ENCODE results near the gene AGMO. TPM values are rescaled to one million over a fixed set of nuclear protein-coding genes. Genes with fewer than 3 reads are reported as not detected.

The AGMO gene
- total and polyA plus RNA-seq, 10 of the 15 experiments (the other 5 are each of a cell fraction or from before 2014, with no cell fraction given) = 0.11 to 0.29 TPM; not detected in 8

DNA sequence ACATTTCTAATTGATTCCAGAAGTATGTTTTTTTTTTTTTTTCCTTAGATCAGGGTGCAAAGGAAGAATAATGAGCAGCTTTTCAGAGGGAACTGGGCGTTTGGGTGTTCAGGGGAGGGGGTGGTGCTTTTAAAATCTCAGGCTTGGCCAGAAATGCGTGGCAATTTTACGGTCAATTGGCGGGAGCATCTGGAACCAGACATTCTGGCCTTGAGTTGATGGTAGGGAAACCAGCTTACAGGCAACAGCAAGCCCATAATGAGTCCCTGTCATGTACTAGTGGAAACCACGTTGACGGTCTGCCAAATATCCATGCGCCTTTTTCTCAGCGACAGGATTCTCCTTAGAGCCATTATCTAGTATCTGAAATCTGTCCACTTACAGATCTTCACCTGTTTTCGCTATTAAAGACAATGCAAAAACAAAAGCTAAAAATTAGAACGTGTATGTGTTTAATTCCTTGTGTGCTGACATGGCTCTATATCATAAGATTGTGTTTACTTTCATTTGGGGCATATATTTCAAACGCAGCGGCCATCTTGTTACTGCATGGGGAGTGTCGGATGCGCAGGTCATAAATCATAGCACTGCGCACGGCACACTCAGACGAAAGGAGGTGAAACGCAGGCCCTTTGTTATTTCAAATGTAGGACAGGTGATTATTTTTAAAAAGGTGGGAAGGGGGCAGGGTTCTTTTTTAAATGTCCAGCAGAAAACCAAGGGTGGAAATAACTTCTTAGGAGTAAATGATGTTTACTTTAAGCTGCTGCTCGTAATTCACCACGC is 209.2 kb downstream of the AGMO start:
- no TSS peak for BruUV-seq (replicated peaks)
- FAIRE-seq (no peak), DNase-seq (ENCODE audit: low read depth, low spot score) (no peak), ATAC-seq (no peak)
- no peak overlapping the region for H3K27ac ChIP-seq (ENCODE audit: control insufficient read depth, insufficient read depth)
- ChIA-PET SMC1A (ENCODE audit: uncharacterized antibody, unreplicated experiment) (interaction anchor here (0.7 to 1.6 kb wide), 7 partner anchors 8 to 368 kb away, joined by 3 to 4 read pairs (median 3); no protein-coding TSS in a partner anchor), POLR2A (no interaction called here), CTCF (interaction anchor here (1.4 kb wide), 1 partner anchor 37 kb away, joined by 5 read pairs; no protein-coding TSS in a partner anchor), RAD21 (ENCODE audit: unreplicated experiment) (no interaction called here)
- no peaks in the 10 kb centered on the region for H3K79me2 ChIP-seq (ENCODE audit: control insufficient read depth, insufficient read depth, low read length)
- no peak overlapping the region for H3K4me2 ChIP-seq (ENCODE audit: control insufficient read depth, insufficient read depth)
- WGBS (ENCODE audit: insufficient coverage, insufficient replicate concordance, low lambda C conversion rate, missing lambda C conversion rate) = 39% methylated on average over 20 of the region's 20 CpGs
- H3K27me3 ChIP-seq (replicated peaks in 1 of 2; ENCODE audit: control insufficient read depth in 2 of 2, insufficient read depth in 2 of 2, low read length in 1 of 2) = no peaks in the 10 kb centered on the region
- no peak overlapping the region for H2AFZ ChIP-seq (ENCODE audit: control insufficient read depth, low read depth, low read length)
- H3K4me1 ChIP-seq (ENCODE audit: control insufficient read depth, insufficient read depth, low read length) = no peaks in the 10 kb centered on the region
- no peak overlapping the region for H3K4me3 ChIP-seq
- no peaks in the 10 kb centered on the region for H3K9me3 ChIP-seq (replicated peaks; ENCODE audit: control insufficient read depth, insufficient read depth, low read length)
- in situ Hi-C loops (cut with MboI) = no loop called here
- intact Hi-C loops (cut with micrococcal nuclease; ENCODE audit: unreplicated experiment) = no loop called here
- H4K20me1 ChIP-seq (ENCODE audit: control insufficient read depth, insufficient read depth) = no peaks in the 10 kb centered on the region
- H3K9ac ChIP-seq (ENCODE audit: control insufficient read depth, insufficient read depth, low read length) = no peak overlapping the region
- no peaks in the 10 kb centered on the region for H3K36me3 ChIP-seq (ENCODE audit: control insufficient read depth in 2 of 2, insufficient read depth in 2 of 2, low read length in 1 of 2)
- TF ChIP-seq RB1 (IDR thresholded peaks at IDR 0.05; ENCODE audit: borderline replicate concordance) (no peak), STAT1 (conservative IDR thresholded peaks at IDR 0.05) (no peak), IKZF1 (conservative IDR thresholded peaks at IDR 0.05) (no peak), PRDM15 (CRISPR knock-in tag; IDR thresholded peaks at IDR 0.05) (no peak), TARDBP (IDR thresholded peaks at IDR 0.05; ENCODE audit: borderline replicate concordance) (no peak), YY1 (IDR thresholded peaks at IDR 0.05; ENCODE audit: low read depth, low read length) (no peak), USF1 (IDR thresholded peaks at IDR 0.05; ENCODE audit: borderline replicate concordance, extremely low read length, insufficient read depth, low read depth, low read length) (no peak), NKRF (conservative IDR thresholded peaks at IDR 0.05) (no peak), KAT2A (conservative IDR thresholded peaks at IDR 0.05; ENCODE audit: control insufficient read depth, low read depth, low read length) (no peak)
- TF ChIP-seq, protein P1, sequence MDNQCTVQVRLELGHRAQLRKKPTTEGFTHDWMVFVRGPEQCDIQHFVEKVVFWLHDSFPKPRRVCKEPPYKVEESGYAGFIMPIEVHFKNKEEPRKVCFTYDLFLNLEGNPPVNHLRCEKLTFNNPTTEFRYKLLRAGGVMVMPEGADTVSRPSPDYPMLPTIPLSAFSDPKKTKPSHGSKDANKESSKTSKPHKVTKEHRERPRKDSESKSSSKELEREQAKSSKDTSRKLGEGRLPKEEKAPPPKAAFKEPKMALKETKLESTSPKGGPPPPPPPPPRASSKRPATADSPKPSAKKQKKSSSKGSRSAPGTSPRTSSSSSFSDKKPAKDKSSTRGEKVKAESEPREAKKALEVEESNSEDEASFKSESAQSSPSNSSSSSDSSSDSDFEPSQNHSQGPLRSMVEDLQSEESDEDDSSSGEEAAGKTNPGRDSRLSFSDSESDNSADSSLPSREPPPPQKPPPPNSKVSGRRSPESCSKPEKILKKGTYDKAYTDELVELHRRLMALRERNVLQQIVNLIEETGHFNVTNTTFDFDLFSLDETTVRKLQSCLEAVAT (IDR thresholded peaks at IDR 0.05) = no peak
- TF ChIP-seq, protein P2, sequence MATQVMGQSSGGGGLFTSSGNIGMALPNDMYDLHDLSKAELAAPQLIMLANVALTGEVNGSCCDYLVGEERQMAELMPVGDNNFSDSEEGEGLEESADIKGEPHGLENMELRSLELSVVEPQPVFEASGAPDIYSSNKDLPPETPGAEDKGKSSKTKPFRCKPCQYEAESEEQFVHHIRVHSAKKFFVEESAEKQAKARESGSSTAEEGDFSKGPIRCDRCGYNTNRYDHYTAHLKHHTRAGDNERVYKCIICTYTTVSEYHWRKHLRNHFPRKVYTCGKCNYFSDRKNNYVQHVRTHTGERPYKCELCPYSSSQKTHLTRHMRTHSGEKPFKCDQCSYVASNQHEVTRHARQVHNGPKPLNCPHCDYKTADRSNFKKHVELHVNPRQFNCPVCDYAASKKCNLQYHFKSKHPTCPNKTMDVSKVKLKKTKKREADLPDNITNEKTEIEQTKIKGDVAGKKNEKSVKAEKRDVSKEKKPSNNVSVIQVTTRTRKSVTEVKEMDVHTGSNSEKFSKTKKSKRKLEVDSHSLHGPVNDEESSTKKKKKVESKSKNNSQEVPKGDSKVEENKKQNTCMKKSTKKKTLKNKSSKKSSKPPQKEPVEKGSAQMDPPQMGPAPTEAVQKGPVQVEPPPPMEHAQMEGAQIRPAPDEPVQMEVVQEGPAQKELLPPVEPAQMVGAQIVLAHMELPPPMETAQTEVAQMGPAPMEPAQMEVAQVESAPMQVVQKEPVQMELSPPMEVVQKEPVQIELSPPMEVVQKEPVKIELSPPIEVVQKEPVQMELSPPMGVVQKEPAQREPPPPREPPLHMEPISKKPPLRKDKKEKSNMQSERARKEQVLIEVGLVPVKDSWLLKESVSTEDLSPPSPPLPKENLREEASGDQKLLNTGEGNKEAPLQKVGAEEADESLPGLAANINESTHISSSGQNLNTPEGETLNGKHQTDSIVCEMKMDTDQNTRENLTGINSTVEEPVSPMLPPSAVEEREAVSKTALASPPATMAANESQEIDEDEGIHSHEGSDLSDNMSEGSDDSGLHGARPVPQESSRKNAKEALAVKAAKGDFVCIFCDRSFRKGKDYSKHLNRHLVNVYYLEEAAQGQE (IDR thresholded peaks at IDR 0.05; ENCODE audit: low read depth, low read length) = no peak

Measured in GM12878 (cell line).